GM12878 (cell line): ENCODE measurements around the gene MRNIP.

Source experiments
- GABPA ChIP-seq: IDR thresholded peaks from 2 replicates; pipeline ENCODE4 v1.6.1; 2014; ENCODE audit warnings: antibody characterized with exemption, low read depth, mild to moderate bottlenecking, inconsistent platforms
- JUND ChIP-seq: IDR thresholded peaks from 2 replicates; pipeline ENCODE4 v1.6.1; 2012; ENCODE audit warnings: low read depth, mild to moderate bottlenecking, low read length, improper control_type of control experiment, moderate library complexity
- NFIC ChIP-seq: IDR thresholded peaks from 2 replicates; pipeline ENCODE4 v1.6.1; 2012; ENCODE audit warnings: low read depth, mild to moderate bottlenecking, inconsistent platforms, low read length, moderate library complexity
- POLR2A ChIP-seq: IDR thresholded peaks from 2 replicates; pipeline ENCODE4 v1.6.1; 2011; ENCODE audit warnings: low read depth, mild to moderate bottlenecking, low read length

- TF ChIP-seq POLR2A (no peak), JUND (no peak), NFIC (no peak), GABPA (no peak)
Measured at GRCh38 chr5:179814090-179814489, 44.5 kb downstream of the MRNIP start.
